HepG2 (cell line): ENCODE results near the gene CSN3. TPM values are rescaled to one million over a fixed set of nuclear protein-coding genes. Genes with fewer than 3 reads are reported as not detected.

Experiments used
- ATAC-seq: fragments of 200-7000 bp; cut with Tn5 transposase; 3 replicates; pipeline ENCODE4 v1.9.1; 2020; ENCODE audit warnings: mild to moderate bottlenecking, moderate library complexity
- BruUV-seq: library from RNA; stranded (reverse); fragments of 400-500 nt; replicated peaks from 2 replicates; lab custom pipeline; 2021; lab: Mats Ljungman, UMichigan
- CTCF ChIA-PET: fragments of 300-600 bp; formaldehyde crosslinking; extraction: SDS; loops from one replicate; lab custom pipeline; 2021; ENCODE audit warnings: low total read pairs, inconsistent platforms, low intra/inter-chr PET ratio; lab: Yijun Ruan, JAX
- POLR2A ChIA-PET: fragments of 350-600 bp; sonication (Branson Sonifier 250); formaldehyde crosslinking; loops from one replicate; lab custom pipeline; 2020; ENCODE audit warnings: antibody characterized with exemption, inconsistent platforms; lab: Yijun Ruan, JAX
- DNase-seq: peaks from one replicate; pipeline ENCODE4 v3.0.0-alpha.2; 2015; ENCODE audit warnings: low spot score
- FAIRE-seq: peaks from 3 replicates; lab custom pipeline; 2011; peaks lifted over from hg19 to GRCh38; lab: Jason Lieb, UNC
- H2AFZ ChIP-seq: one replicate; pipeline ENCODE4 v1.6.1; 2011; ENCODE audit warnings: low read length, inconsistent platforms
- H3K27ac ChIP-seq: fragments of 300-600 bp; 3 replicates; pipeline ENCODE4 v1.8.0; 2011; ENCODE audit warnings: mixed run types, mild to moderate bottlenecking, mixed read lengths, low read length, inconsistent platforms; ENCODE audit not compliant: insufficient read depth; ENCODE audit errors: extremely low read length
- H3K27me3 ChIP-seq, 2 experiments: fragments of 200-600 bp in 1 of 2; 2 replicates in 1 of 2; 3 replicates in 1 of 2; pipeline versions ENCODE4 v1.6.0 to v1.8.0; 2011; ENCODE audit warnings: low read length in 2 of 2, mild to moderate bottlenecking in 2 of 2, moderate library complexity in 2 of 2, inconsistent platforms in 1 of 2; ENCODE audit not compliant: insufficient read depth in 2 of 2, control insufficient read depth in 1 of 2
- H3K36me3 ChIP-seq, 2 experiments: fragments of 200-600 bp in 1 of 2; replicated peaks in 1 of 2; 2 replicates in 1 of 2; 3 replicates in 1 of 2; pipeline versions ENCODE4 v1.5.1 to v1.8.0; 2011; ENCODE audit warnings: low read length in 2 of 2, inconsistent platforms in 1 of 2; ENCODE audit not compliant: insufficient read depth in 2 of 2, control insufficient read depth in 1 of 2
- H3K4me1 ChIP-seq: 2 replicates; pipeline ENCODE4 v1.5.1; 2012; ENCODE audit warnings: low read length, inconsistent platforms; ENCODE audit not compliant: insufficient read depth
- H3K4me2 ChIP-seq: 2 replicates; pipeline ENCODE4 v1.6.0; 2011; ENCODE audit warnings: low read depth, low read length, inconsistent platforms
- H3K4me3 ChIP-seq, 3 experiments: fragments of 200-600 bp in 1 of 3; sonication (generic), shearing (Covaris generic) in 1 of 3; replicated peaks in 1 of 3; 2 replicates each; pipeline ENCODE4 v1.5.1; 2011 to 2016; ENCODE audit warnings: low read length in 3 of 3, inconsistent platforms in 2 of 3, low read depth in 2 of 3, mild to moderate bottlenecking in 2 of 3, control low read depth in 1 of 3, mixed read lengths in 1 of 3; ENCODE audit not compliant: insufficient read depth in 1 of 3
- H3K79me2 ChIP-seq: one replicate; pipeline ENCODE4 v1.6.1; 2011; ENCODE audit warnings: low read length, inconsistent platforms; ENCODE audit not compliant: insufficient read depth
- H3K9ac ChIP-seq: 2 replicates; pipeline ENCODE4 v1.6.0; 2011; ENCODE audit warnings: mild to moderate bottlenecking, low read depth, low read length, inconsistent platforms; ENCODE audit not compliant: insufficient read depth
- H3K9me3 ChIP-seq: 2 replicates; pipeline ENCODE4 v1.5.1; 2012; ENCODE audit warnings: mild to moderate bottlenecking, low read length
- H4K20me1 ChIP-seq: 2 replicates; pipeline ENCODE4 v1.6.0; 2011; ENCODE audit warnings: inconsistent platforms, mild to moderate bottlenecking, low read length, moderate library complexity; ENCODE audit not compliant: insufficient read depth
- ATF2 ChIP-seq: sonication (generic); formaldehyde crosslinking; IDR thresholded peaks from 2 replicates; pipeline ENCODE4 v1.4.0; 2020; ENCODE audit warnings: missing genetic modification reagents
- CREB3 ChIP-seq: sonication (generic); formaldehyde crosslinking; IDR thresholded peaks from 2 replicates; pipeline ENCODE4 v1.5.0; 2020; ENCODE audit warnings: missing genetic modification reagents
- GATAD2A ChIP-seq: IDR thresholded peaks from 2 replicates; pipeline ENCODE4 v1.6.1; 2016
- MAFF ChIP-seq: IDR thresholded peaks from 2 replicates; pipeline ENCODE4 v1.6.1; 2011; ENCODE audit warnings: low read depth, low read length, improper control_type of control experiment
- MAFK ChIP-seq, 2 experiments: IDR thresholded peaks in 1 of 2; conservative IDR thresholded peaks in 1 of 2; 2 replicates each; pipeline ENCODE4 v1.6.1; 2011; ENCODE audit warnings: improper control_type of control experiment in 2 of 2, low read length in 2 of 2
- NR2F6 ChIP-seq, 2 experiments: IDR thresholded peaks; 2 replicates each; pipeline ENCODE4 v1.6.1; 2016; ENCODE audit warnings: antibody characterized with exemption in 1 of 2, mild to moderate bottlenecking in 1 of 2
- ZBTB49 ChIP-seq: sonication (generic); formaldehyde crosslinking; IDR thresholded peaks from 2 replicates; pipeline ENCODE4 v1.4.0; 2020; ENCODE audit warnings: missing genetic modification reagents, borderline replicate concordance
- WGBS: methylation state at CpG from one replicate; pipeline ENCODE4 v1.1.6; 2017; ENCODE audit warnings: low lambda C conversion rate; 5-methylcytosine and 5-hydroxymethylcytosine counted together
- in situ Hi-C: cut with HindIII; loops from 2 replicates; pipeline ENCODE4 v1.10.0; 2017; ENCODE audit warnings: low pct_unique_long_range_greater_than_20kb; ENCODE audit not compliant: extremely low pct_ligation_motif_present
- intact Hi-C: fragments of 100-400 bp; cut with micrococcal nuclease; formaldehyde crosslinking; loops from one replicate; pipeline ENCODE4 v1.10.0; 2022; ENCODE audit not compliant: unreplicated experiment
- polyA plus RNA-seq, 8 experiments: library from polyadenylated mRNA; depleted of rRNA in 3 of 8; stranded (reverse) in 7 of 8; unstranded in 1 of 8; fragments of >200 nt; fragmentation: Illumina TruSeq in 4 of 8; extraction: Trizol in 4 of 8; gene quantifications; 2 replicates each; pipeline versions ENCODE4 v1.2.1 to v1.2.3, GENCODE V29; 2011 to 2016; ENCODE audit warnings: low read depth in 4 of 8, missing spikeins in 1 of 8, mixed read lengths in 1 of 8; ENCODE audit not compliant: insufficient read depth in 1 of 8
- total RNA-seq, 5 experiments: library from RNA; depleted of rRNA; stranded (reverse); fragments of >200 nt; fragmentation: Illumina TruSeq; extraction: Trizol; gene quantifications; 2 replicates each; pipeline ENCODE4 v1.2.3, GENCODE V29; 2016; ENCODE audit warnings: low read depth in 1 of 5

Gene CSN3
- total and polyA plus RNA-seq, 2 of the 13 experiments (the other 11 are each of a cell fraction or from before 2014, with no cell fraction given) = not detected

- intact Hi-C loops (no loop called here), in situ Hi-C loops (no loop called here)
- H4K20me1 ChIP-seq = no peaks in the 10 kb centered on the region
- H3K9ac ChIP-seq = no peak overlapping the region
- no peak overlapping the region for H3K27ac ChIP-seq
- no CpG with 5 or more reads among the region's 2 CpGs for WGBS
- no TSS peak for BruUV-seq
- H3K9me3 ChIP-seq = no peaks in the 10 kb centered on the region
- no peaks in the 10 kb centered on the region for H3K4me1 ChIP-seq
- no peak overlapping the region for H3K4me3 ChIP-seq
- no peak for ATAC-seq
- TF ChIP-seq MAFK (conservative IDR thresholded peaks at IDR 0.05 in 1 of 2, IDR thresholded peaks at IDR 0.05 in 1 of 2; ENCODE audit: low read length in 2 of 2) (peak; percentile 94 to 96), ATF2 (no peak), NR2F6 (IDR thresholded peaks at IDR 0.05) (no peak), NR2F6 (CRISPR knock-in tag; IDR thresholded peaks at IDR 0.05) (no peak), GATAD2A (CRISPR knock-in tag) (no peak), CREB3 (CRISPR knock-in tag) (no peak), ZBTB49 (CRISPR knock-in tag) (no peak), MAFF (peak; percentile 95)
- no peaks in the 10 kb centered on the region for H3K79me2 ChIP-seq
- H3K27me3 ChIP-seq = no peaks in the 10 kb centered on the region
- POLR2A ChIA-PET = no interaction called here
- DNase-seq = no peak
- CTCF ChIA-PET = no interaction called here
- H3K4me2 ChIP-seq = no peak overlapping the region
- no peak overlapping the region for H2AFZ ChIP-seq
- no peaks in the 10 kb centered on the region for H3K36me3 ChIP-seq
- FAIRE-seq = no peak
These were observed 57.2 kb downstream of the CSN3 start for GRCh38 chr4:70299643-70300042.
